Panc1 (cell line): ENCODE data around the gene MYO16. TPM values are rescaled to one million over a fixed set of nuclear protein-coding genes. Genes with fewer than 3 reads are reported as not detected.

Source experiments
- ATAC-seq: fragments of 200-7000 bp; cut with Tn5 transposase; 2 replicates; pipeline ENCODE4 v1.9.1; 2020; ENCODE audit warnings: mild to moderate bottlenecking, moderate library complexity
- BruUV-seq: library from RNA; stranded (reverse); fragments of 400-500 nt; replicated peaks from 2 replicates; lab custom pipeline; 2021; lab: Mats Ljungman, UMichigan
- CTCF ChIA-PET: fragments of 300-600 bp; sonication (Branson Sonifier 250); formaldehyde crosslinking; loops from one replicate; lab custom pipeline; 2022; ENCODE audit warnings: antibody characterized with exemption; lab: Charles Lee
- POLR2A ChIA-PET: fragments of 300-600 bp; sonication (Branson Sonifier 250); formaldehyde crosslinking; loops from one replicate; lab custom pipeline; 2022; ENCODE audit warnings: antibody characterized with exemption; lab: Charles Lee
- DNase-seq: peaks from one replicate; pipeline ENCODE4 v3.0.0-alpha.2; 2010; ENCODE audit warnings: low read depth, low spot score
- H3K27ac ChIP-seq: 2 replicates; pipeline ENCODE4 v1.5.1; 2011; ENCODE audit warnings: mild to moderate bottlenecking, low read length, inconsistent platforms
- H3K27me3 ChIP-seq: fragments of 200-500 bp; sonication (Bioruptor generic); 2 replicates; pipeline ENCODE4 v1.6.0; 2014; ENCODE audit warnings: low read length, inconsistent platforms; ENCODE audit not compliant: control insufficient read depth, insufficient read depth
- H3K36me3 ChIP-seq: fragments of 200-500 bp; sonication (Bioruptor generic); 2 replicates; pipeline ENCODE4 v1.5.1; 2014; ENCODE audit warnings: inconsistent platforms, mild to moderate bottlenecking, low read length, moderate library complexity; ENCODE audit not compliant: control insufficient read depth, insufficient read depth
- H3K4me1 ChIP-seq: 2 replicates; pipeline ENCODE4 v1.5.1; 2011; ENCODE audit warnings: inconsistent platforms, mild to moderate bottlenecking, low read length, moderate library complexity; ENCODE audit not compliant: control insufficient read depth, insufficient read depth
- H3K4me3 ChIP-seq, 2 experiments: 2 replicates each; pipeline ENCODE4 v1.5.1; 2011 to 2012; ENCODE audit warnings: low read depth in 2 of 2, low read length in 2 of 2, mild to moderate bottlenecking in 2 of 2, inconsistent platforms in 1 of 2, moderate library complexity in 1 of 2
- H3K9me3 ChIP-seq: fragments of 200-500 bp; sonication (Bioruptor generic); 2 replicates; pipeline ENCODE4 v1.5.1; 2014; ENCODE audit warnings: low read depth, mild to moderate bottlenecking, inconsistent platforms, low read length, moderate library complexity; ENCODE audit not compliant: control insufficient read depth, insufficient read depth
- CTCF ChIP-seq: fragments of 450-650 bp; IDR thresholded peaks from 2 replicates; pipeline ENCODE4 v1.5.1; 2017; ENCODE audit warnings: mild to moderate bottlenecking
- POLR2AphosphoS5 ChIP-seq: IDR thresholded peaks from 2 replicates; pipeline ENCODE4 v1.6.1; 2012; ENCODE audit warnings: mild to moderate bottlenecking, low read depth, low read length, moderate library complexity
- REST ChIP-seq, 2 experiments: IDR thresholded peaks; 2 replicates each; pipeline ENCODE4 v1.6.1; 2011 to 2012; ENCODE audit warnings: low read depth in 2 of 2, control low read depth in 1 of 2, low read length in 1 of 2, mild to moderate bottlenecking in 1 of 2, moderate library complexity in 1 of 2; ENCODE audit not compliant: insufficient read depth in 1 of 2
- SIN3A ChIP-seq: IDR thresholded peaks from 2 replicates; pipeline ENCODE4 v1.6.1; 2012; ENCODE audit warnings: low read depth, mild to moderate bottlenecking, low read length, moderate library complexity, borderline replicate concordance; ENCODE audit not compliant: insufficient read depth
- TCF7L2 ChIP-seq: IDR thresholded peaks from 2 replicates; pipeline ENCODE4 v1.6.1; 2011; ENCODE audit warnings: mild to moderate bottlenecking, low read depth, low read length, inconsistent platforms
- in situ Hi-C: cut with HindIII; loops from 2 replicates; pipeline ENCODE4 v1.10.0; 2016; ENCODE audit warnings: low sequenced_read_pairs, low pct_unique_long_range_greater_than_20kb
- intact Hi-C: fragments of 100-400 bp; cut with micrococcal nuclease; formaldehyde crosslinking; loops from one replicate; pipeline ENCODE4 v1.10.0; 2022; ENCODE audit not compliant: unreplicated experiment
- total RNA-seq: library from RNA; stranded (reverse); gene quantifications from one replicate; pipeline ENCODE4 v1.2.1, GENCODE V29; 2021; ENCODE audit not compliant: unreplicated experiment

MYO16 gene
- total RNA-seq, 1 experiment from 2014 or later: 0.08 TPM

GRCh38 chr13:109146393-109146792, 517.0 kb downstream of the MYO16 start:
- Histone ChIP-seq H3K36me3 (no peaks in the 10 kb centered on the region), H3K9me3 (no peaks in the 10 kb centered on the region), H3K27me3 (no peaks in the 10 kb centered on the region), H3K4me3 (no peak overlapping the region), H3K27ac (peak overlapping the region; percentile 91), H3K4me1 (peaks cover 36% of the 10 kb centered on the region)
- POLR2A ChIA-PET: no interaction called here
- in situ Hi-C loops: no loop called here
- DNase-seq: no peak
- intact Hi-C loops: loop anchor here (5.0 kb wide), 3 partner anchors 111 to 636 kb away; no protein-coding TSS in a partner anchor
- no peak for ATAC-seq
- CTCF ChIA-PET: interaction anchor here (1.8 kb wide), 1 partner anchor 126 kb away, joined by 7 read pairs; no protein-coding TSS in a partner anchor
- TSS peak; percentile 60 for BruUV-seq
- TF ChIP-seq POLR2AphosphoS5: no peak
- no peak for TF ChIP-seq SIN3A
- TF ChIP-seq CTCF: no peak
- TF ChIP-seq TCF7L2: no peak
- no peak for TF ChIP-seq REST (IDR thresholded peaks at IDR 0.05; ENCODE audit: insufficient read depth in 1 of 2, low read depth in 2 of 2, low read length in 1 of 2)

- no peaks in the 10 kb centered on the region for H3K27me3 ChIP-seq
- intact Hi-C loops (loop anchor here (5.0 kb wide), 3 partner anchors 110 to 635 kb away; no protein-coding TSS in a partner anchor), in situ Hi-C loops (no loop called here)
- 0 out of 4 replicates have a peak overlapping the region, but pooled peaks have one; percentile 1 to 2 for H3K4me3 ChIP-seq
- peaks cover 38% of the 10 kb centered on the region for H3K4me1 ChIP-seq
- CTCF ChIA-PET: no interaction called here
- H3K9me3 ChIP-seq: no peaks in the 10 kb centered on the region
- H3K27ac ChIP-seq: peak overlapping the region; percentile 91
- ATAC-seq (peak; percentile 92), DNase-seq (peak; percentile 89)
- TF ChIP-seq POLR2AphosphoS5: peak; percentile 51; the same call in 1 of the 2 replicates
- no peak for TF ChIP-seq SIN3A
- no peak for TF ChIP-seq TCF7L2
- TF ChIP-seq REST (IDR thresholded peaks at IDR 0.05; ENCODE audit: insufficient read depth in 1 of 2, low read depth in 2 of 2, low read length in 1 of 2): no peak
- TF ChIP-seq CTCF: no peak
- no TSS peak for BruUV-seq
- H3K36me3 ChIP-seq: no peaks in the 10 kb centered on the region
- POLR2A ChIA-PET: no interaction called here
These were observed 517.7 kb downstream of the MYO16 start for GRCh38 chr13:109146912-109147647.
